Liver (tissue), 3 donors: Measurements from ENCODE around the gene ADGRV1.

Source experiments
- HNF4A ChIP-seq, 2 donors: conservative IDR thresholded peaks; 2 replicates each; pipeline ENCODE4 v1.6.1; 2016; ENCODE audit warnings: antibody characterized with exemption in 2 of 2, mild to moderate bottlenecking in 2 of 2
- RAD21 ChIP-seq, 2 donors: IDR thresholded peaks; 2 replicates each; pipeline ENCODE4 v1.6.1; 2016; ENCODE audit warnings: antibody characterized with exemption in 2 of 2, mild to moderate bottlenecking in 2 of 2
- TAF1 ChIP-seq: conservative IDR thresholded peaks from 2 replicates; pipeline ENCODE4 v1.6.1; 2016; ENCODE audit warnings: antibody characterized with exemption, mild to moderate bottlenecking
- YY1 ChIP-seq: IDR thresholded peaks from 2 replicates; pipeline ENCODE4 v1.6.1; 2016; ENCODE audit warnings: antibody characterized with exemption, mild to moderate bottlenecking
- TF ChIP-seq, protein P1 (sequence below): fragments of 150-350 bp; IDR thresholded peaks from 2 replicates; pipeline ENCODE4 v1.5.1; 2017; ENCODE audit warnings: improper control_type of control experiment, low read depth, low read length; ENCODE audit not compliant: missing input control
- TF ChIP-seq, protein P2 (sequence below): IDR thresholded peaks from 2 replicates; pipeline ENCODE4 v1.6.1; 2016; ENCODE audit warnings: antibody characterized with exemption
- donor health status: healthy.
- donor health status: healthy.

DNA sequence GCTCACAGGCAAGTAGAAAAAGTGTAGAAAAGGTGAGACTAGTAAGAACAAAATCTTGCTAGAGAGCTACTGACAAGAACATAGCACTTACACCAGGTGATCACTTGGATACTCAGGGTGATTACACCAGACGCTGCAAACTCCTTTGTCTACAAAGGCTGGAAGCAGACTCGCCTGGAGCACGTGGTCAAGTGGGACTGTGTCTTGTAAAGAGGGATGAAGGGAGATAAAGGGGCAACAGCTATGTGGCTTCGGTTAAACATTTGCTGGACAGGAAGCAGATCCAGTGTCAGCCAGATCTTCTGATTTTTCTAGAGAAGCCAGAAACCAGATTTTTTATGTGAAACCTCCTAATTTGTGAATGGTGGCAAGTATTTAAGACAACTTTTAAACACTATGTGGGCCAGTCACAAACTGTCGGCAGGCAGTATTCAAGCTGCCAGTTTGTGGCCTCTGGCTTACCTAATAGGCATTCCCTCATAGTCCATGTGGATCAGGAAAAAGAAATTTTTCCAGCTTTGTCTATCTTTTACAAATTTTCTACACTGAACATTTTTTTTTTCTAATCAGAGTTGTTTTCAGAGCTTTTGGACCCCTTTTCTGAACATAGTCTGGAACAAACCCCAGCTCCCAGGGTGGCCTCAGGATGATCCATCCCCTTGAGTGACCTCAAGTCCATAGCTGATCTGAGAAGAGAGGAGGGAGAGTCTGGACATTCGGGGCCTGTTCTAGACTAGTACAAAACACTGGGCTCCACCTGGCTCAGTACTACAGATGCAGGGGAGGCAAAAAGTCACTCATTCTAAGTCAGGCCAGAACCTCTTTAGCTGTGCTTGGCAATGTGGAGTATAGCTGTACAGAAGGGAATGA lies 561.6 kb downstream of the ADGRV1 start:
- TF ChIP-seq, protein P1, sequence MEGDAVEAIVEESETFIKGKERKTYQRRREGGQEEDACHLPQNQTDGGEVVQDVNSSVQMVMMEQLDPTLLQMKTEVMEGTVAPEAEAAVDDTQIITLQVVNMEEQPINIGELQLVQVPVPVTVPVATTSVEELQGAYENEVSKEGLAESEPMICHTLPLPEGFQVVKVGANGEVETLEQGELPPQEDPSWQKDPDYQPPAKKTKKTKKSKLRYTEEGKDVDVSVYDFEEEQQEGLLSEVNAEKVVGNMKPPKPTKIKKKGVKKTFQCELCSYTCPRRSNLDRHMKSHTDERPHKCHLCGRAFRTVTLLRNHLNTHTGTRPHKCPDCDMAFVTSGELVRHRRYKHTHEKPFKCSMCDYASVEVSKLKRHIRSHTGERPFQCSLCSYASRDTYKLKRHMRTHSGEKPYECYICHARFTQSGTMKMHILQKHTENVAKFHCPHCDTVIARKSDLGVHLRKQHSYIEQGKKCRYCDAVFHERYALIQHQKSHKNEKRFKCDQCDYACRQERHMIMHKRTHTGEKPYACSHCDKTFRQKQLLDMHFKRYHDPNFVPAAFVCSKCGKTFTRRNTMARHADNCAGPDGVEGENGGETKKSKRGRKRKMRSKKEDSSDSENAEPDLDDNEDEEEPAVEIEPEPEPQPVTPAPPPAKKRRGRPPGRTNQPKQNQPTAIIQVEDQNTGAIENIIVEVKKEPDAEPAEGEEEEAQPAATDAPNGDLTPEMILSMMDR = no peak
- TF ChIP-seq HNF4A (conservative IDR thresholded peaks at IDR 0.05) = no peak
- TF ChIP-seq YY1 = no peak
- TF ChIP-seq, protein P2, sequence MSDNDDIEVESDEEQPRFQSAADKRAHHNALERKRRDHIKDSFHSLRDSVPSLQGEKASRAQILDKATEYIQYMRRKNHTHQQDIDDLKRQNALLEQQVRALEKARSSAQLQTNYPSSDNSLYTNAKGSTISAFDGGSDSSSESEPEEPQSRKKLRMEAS = no peak
- TF ChIP-seq TAF1 = no peak
- TF ChIP-seq RAD21 (IDR thresholded peaks at IDR 0.05) = no peak
